ENCODE data around the gene TMEM143.

Gene TMEM143

GRCh38 chr19:48367855-48368254 lies 4.1 kb upstream of the TMEM143 start:
- H3K9me3 ChIP-seq (replicated peaks; ENCODE audit: low read length), result no peaks in the 10 kb centered on the region
- no peaks in the 10 kb centered on the region for H3K36me3 ChIP-seq (ENCODE audit: insufficient read depth, low read length)
- H3K4me3 ChIP-seq (ENCODE audit: low read length), result no peak overlapping the region
- no peak overlapping the region for H3K4me2 ChIP-seq (ENCODE audit: low read length)
- H3K27me3 ChIP-seq (ENCODE audit: control insufficient read depth, insufficient read depth, low read length), result peaks cover 7% of the 10 kb centered on the region
- no peak overlapping the region for H3K9ac ChIP-seq (ENCODE audit: low read depth, low read length)
- peaks cover 14% of the 10 kb centered on the region for H3K4me1 ChIP-seq (ENCODE audit: control insufficient read depth, insufficient read depth, low read length)

GRCh38 chr19:48365602-48366001 lies 1.9 kb upstream of the TMEM143 start:
- no peak overlapping the region for H3K4me3 ChIP-seq (ENCODE audit: low read length)
- no peaks in the 10 kb centered on the region for H3K9me3 ChIP-seq (replicated peaks; ENCODE audit: low read length)
- peaks cover 13% of the 10 kb centered on the region for H3K4me1 ChIP-seq (ENCODE audit: control insufficient read depth, insufficient read depth, low read length)
- peaks cover 7% of the 10 kb centered on the region for H3K27me3 ChIP-seq (ENCODE audit: control insufficient read depth, insufficient read depth, low read length)
- H3K36me3 ChIP-seq (ENCODE audit: insufficient read depth, low read length), result no peaks in the 10 kb centered on the region
- no peak overlapping the region for H3K4me2 ChIP-seq (ENCODE audit: low read length)
- no peak overlapping the region for H3K9ac ChIP-seq (ENCODE audit: low read depth, low read length)

- H3K9ac ChIP-seq (ENCODE audit: low read depth, low read length), result peak overlapping the region; percentile 88
- peaks cover 6% of the 10 kb centered on the region for H3K27me3 ChIP-seq (ENCODE audit: control insufficient read depth, insufficient read depth, low read length)
- peak overlapping the region; percentile 76 for H3K4me3 ChIP-seq (ENCODE audit: low read length)
- H3K4me1 ChIP-seq (ENCODE audit: control insufficient read depth, insufficient read depth, low read length), result peaks cover 13% of the 10 kb centered on the region
- H3K9me3 ChIP-seq (replicated peaks; ENCODE audit: low read length), result no peaks in the 10 kb centered on the region
- H3K36me3 ChIP-seq (ENCODE audit: insufficient read depth, low read length), result no peaks in the 10 kb centered on the region
- peak overlapping the region; percentile 95 for H3K4me2 ChIP-seq (ENCODE audit: low read length)
These were observed 1.0 kb upstream of the TMEM143 start for GRCh38 chr19:48364598-48365348.

GRCh38 chr19:48363500-48363809 lies 285 bp downstream of the TMEM143 start:
- Histone ChIP-seq H3K27me3 (ENCODE audit: control insufficient read depth, insufficient read depth, low read length) (no peaks in the 10 kb centered on the region), H3K4me2 (ENCODE audit: low read length) (peak overlapping the region; percentile 95), H3K36me3 (ENCODE audit: insufficient read depth, low read length) (no peaks in the 10 kb centered on the region), H3K9me3 (replicated peaks; ENCODE audit: low read length) (no peaks in the 10 kb centered on the region), H3K9ac (ENCODE audit: low read depth, low read length) (peak overlapping the region; percentile 88), H3K4me1 (ENCODE audit: control insufficient read depth, insufficient read depth, low read length) (peaks cover 13% of the 10 kb centered on the region), H3K4me3 (ENCODE audit: low read length) (peak overlapping the region; percentile 76)

GRCh38 chr19:48362716-48363499 lies 832 bp downstream of the TMEM143 start:
- peaks cover 13% of the 10 kb centered on the region for H3K4me1 ChIP-seq (ENCODE audit: control insufficient read depth, insufficient read depth, low read length)
- H3K9me3 ChIP-seq (replicated peaks; ENCODE audit: low read length), result no peaks in the 10 kb centered on the region
- H3K9ac ChIP-seq (ENCODE audit: low read depth, low read length), result peak overlapping the region; percentile 88
- no peaks in the 10 kb centered on the region for H3K36me3 ChIP-seq (ENCODE audit: insufficient read depth, low read length)
- H3K27me3 ChIP-seq (ENCODE audit: control insufficient read depth, insufficient read depth, low read length), result no peaks in the 10 kb centered on the region
- H3K4me2 ChIP-seq (ENCODE audit: low read length), result peak overlapping the region; percentile 95
- peak overlapping the region; percentile 76 for H3K4me3 ChIP-seq (ENCODE audit: low read length)

- Histone ChIP-seq H3K9ac (ENCODE audit: low read depth, low read length) (no peak overlapping the region), H3K4me2 (ENCODE audit: low read length) (no peak overlapping the region), H3K27me3 (ENCODE audit: control insufficient read depth, insufficient read depth, low read length) (no peaks in the 10 kb centered on the region), H3K36me3 (ENCODE audit: insufficient read depth, low read length) (no peaks in the 10 kb centered on the region), H3K9me3 (replicated peaks; ENCODE audit: low read length) (no peaks in the 10 kb centered on the region), H3K4me3 (ENCODE audit: low read length) (no peak overlapping the region), H3K4me1 (ENCODE audit: control insufficient read depth, insufficient read depth, low read length) (peaks cover 13% of the 10 kb centered on the region)
These were observed 1.8 kb downstream of the TMEM143 start for GRCh38 chr19:48361912-48362311.

GRCh38 chr19:48359123-48359522 lies 4.6 kb downstream of the TMEM143 start:
- no peaks in the 10 kb centered on the region for H3K9me3 ChIP-seq (replicated peaks; ENCODE audit: low read length)
- no peak overlapping the region for H3K4me3 ChIP-seq (ENCODE audit: low read length)
- H3K27me3 ChIP-seq (ENCODE audit: control insufficient read depth, insufficient read depth, low read length), result no peaks in the 10 kb centered on the region
- H3K36me3 ChIP-seq (ENCODE audit: insufficient read depth, low read length), result no peaks in the 10 kb centered on the region
- H3K9ac ChIP-seq (ENCODE audit: low read depth, low read length), result no peak overlapping the region
- no peak overlapping the region for H3K4me2 ChIP-seq (ENCODE audit: low read length)
- H3K4me1 ChIP-seq (ENCODE audit: control insufficient read depth, insufficient read depth, low read length), result peaks cover 9% of the 10 kb centered on the region

- no peaks in the 10 kb centered on the region for H3K36me3 ChIP-seq (ENCODE audit: insufficient read depth, low read length)
- no peak overlapping the region for H3K4me2 ChIP-seq (ENCODE audit: low read length)
- no peak overlapping the region for H3K4me3 ChIP-seq (ENCODE audit: low read length)
- H3K9me3 ChIP-seq (replicated peaks; ENCODE audit: low read length), result no peaks in the 10 kb centered on the region
- no peak overlapping the region for H3K9ac ChIP-seq (ENCODE audit: low read depth, low read length)
- no peaks in the 10 kb centered on the region for H3K4me1 ChIP-seq (ENCODE audit: control insufficient read depth, insufficient read depth, low read length)
- H3K27me3 ChIP-seq (ENCODE audit: control insufficient read depth, insufficient read depth, low read length), result no peaks in the 10 kb centered on the region
These were observed 8.3 kb downstream of the TMEM143 start for GRCh38 chr19:48355365-48355954.

- no peak overlapping the region for H3K9ac ChIP-seq (ENCODE audit: low read depth, low read length)
- H3K9me3 ChIP-seq (replicated peaks; ENCODE audit: low read length), result no peaks in the 10 kb centered on the region
- H3K27me3 ChIP-seq (ENCODE audit: control insufficient read depth, insufficient read depth, low read length), result no peaks in the 10 kb centered on the region
- no peaks in the 10 kb centered on the region for H3K4me1 ChIP-seq (ENCODE audit: control insufficient read depth, insufficient read depth, low read length)
- H3K4me3 ChIP-seq (ENCODE audit: low read length), result no peak overlapping the region
- no peak overlapping the region for H3K4me2 ChIP-seq (ENCODE audit: low read length)
- no peaks in the 10 kb centered on the region for H3K36me3 ChIP-seq (ENCODE audit: insufficient read depth, low read length)
These were observed 9.3 kb downstream of the TMEM143 start for GRCh38 chr19:48354332-48354992.

- no peaks in the 10 kb centered on the region for H3K27me3 ChIP-seq (ENCODE audit: control insufficient read depth, insufficient read depth, low read length)
- no peak overlapping the region for H3K4me2 ChIP-seq (ENCODE audit: low read length)
- no peak overlapping the region for H3K4me3 ChIP-seq (ENCODE audit: low read length)
- H3K9me3 ChIP-seq (replicated peaks; ENCODE audit: low read length), result no peaks in the 10 kb centered on the region
- H3K36me3 ChIP-seq (ENCODE audit: insufficient read depth, low read length), result no peaks in the 10 kb centered on the region
- H3K9ac ChIP-seq (ENCODE audit: low read depth, low read length), result no peak overlapping the region
- no peaks in the 10 kb centered on the region for H3K4me1 ChIP-seq (ENCODE audit: control insufficient read depth, insufficient read depth, low read length)
These were observed 10.1 kb downstream of the TMEM143 start for GRCh38 chr19:48353677-48354076.

GRCh38 chr19:48351341-48351752 lies 12.4 kb downstream of the TMEM143 start:
- H3K27me3 ChIP-seq (ENCODE audit: control insufficient read depth, insufficient read depth, low read length), result no peaks in the 10 kb centered on the region
- H3K9me3 ChIP-seq (replicated peaks; ENCODE audit: low read length), result no peaks in the 10 kb centered on the region
- no peak overlapping the region for H3K4me3 ChIP-seq (ENCODE audit: low read length)
- H3K4me2 ChIP-seq (ENCODE audit: low read length), result no peak overlapping the region
- H3K4me1 ChIP-seq (ENCODE audit: control insufficient read depth, insufficient read depth, low read length), result no peaks in the 10 kb centered on the region
- H3K36me3 ChIP-seq (ENCODE audit: insufficient read depth, low read length), result no peaks in the 10 kb centered on the region
- no peak overlapping the region for H3K9ac ChIP-seq (ENCODE audit: low read depth, low read length)
